Measurements from ENCODE around the gene SPOCK3.

GRCh38 chr4:167143018-167143417, 91.3 kb downstream of the SPOCK3 start:
- TF ChIP-seq, protein P1, sequence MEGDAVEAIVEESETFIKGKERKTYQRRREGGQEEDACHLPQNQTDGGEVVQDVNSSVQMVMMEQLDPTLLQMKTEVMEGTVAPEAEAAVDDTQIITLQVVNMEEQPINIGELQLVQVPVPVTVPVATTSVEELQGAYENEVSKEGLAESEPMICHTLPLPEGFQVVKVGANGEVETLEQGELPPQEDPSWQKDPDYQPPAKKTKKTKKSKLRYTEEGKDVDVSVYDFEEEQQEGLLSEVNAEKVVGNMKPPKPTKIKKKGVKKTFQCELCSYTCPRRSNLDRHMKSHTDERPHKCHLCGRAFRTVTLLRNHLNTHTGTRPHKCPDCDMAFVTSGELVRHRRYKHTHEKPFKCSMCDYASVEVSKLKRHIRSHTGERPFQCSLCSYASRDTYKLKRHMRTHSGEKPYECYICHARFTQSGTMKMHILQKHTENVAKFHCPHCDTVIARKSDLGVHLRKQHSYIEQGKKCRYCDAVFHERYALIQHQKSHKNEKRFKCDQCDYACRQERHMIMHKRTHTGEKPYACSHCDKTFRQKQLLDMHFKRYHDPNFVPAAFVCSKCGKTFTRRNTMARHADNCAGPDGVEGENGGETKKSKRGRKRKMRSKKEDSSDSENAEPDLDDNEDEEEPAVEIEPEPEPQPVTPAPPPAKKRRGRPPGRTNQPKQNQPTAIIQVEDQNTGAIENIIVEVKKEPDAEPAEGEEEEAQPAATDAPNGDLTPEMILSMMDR (conservative IDR thresholded peaks at IDR 0.05 in 1 of 2, IDR thresholded peaks at IDR 0.05 in 1 of 2; ENCODE audit: extremely low read depth in 1 of 2, insufficient read depth in 1 of 2, low read depth in 1 of 2, low read length in 2 of 2), result no peak
- TF ChIP-seq EZH2 (IDR thresholded peaks at IDR 0.05; ENCODE audit: borderline replicate concordance, low read length), result no peak

Measured in mammary epithelial cell (primary cell).